Stimulated activated CD4-positive, alpha-beta T cell treated with anti-CD3 and anti-CD28 coated beads, Interleukin-12 subunit alpha, Interleukin-12 subunit beta, amount 100 ng/mL, for 48 hours (primary cell): Measurements from ENCODE around the gene LINGO1.

Source experiments
- DNase-seq, 3 donors: peaks; one replicate each; pipeline ENCODE4 v3.0.0-alpha.2; 2020; ENCODE audit warnings: low read depth in 2 of 3, low spot score in 1 of 3

The LINGO1 gene

GRCh38 chr15:77572186-77572585 is 60.5 kb downstream of the LINGO1 start:
- no peak for DNase-seq

GRCh38 chr15:77571741-77572140 is 61.0 kb downstream of the LINGO1 start:
- no peak for DNase-seq

GRCh38 chr15:77571181-77571580 is 61.5 kb downstream of the LINGO1 start:
- no peak for DNase-seq

- DNase-seq: no peak
Measured at GRCh38 chr15:77569729-77570125, 63.0 kb downstream of the LINGO1 start.

GRCh38 chr15:77568973-77569728 is 63.6 kb downstream of the LINGO1 start:
- DNase-seq: no peak

GRCh38 chr15:77568014-77568972 is 64.4 kb downstream of the LINGO1 start:
- DNase-seq: no peak

GRCh38 chr15:77567202-77567601 is 65.5 kb downstream of the LINGO1 start:
- DNase-seq: no peak

- DNase-seq: no peak
Measured at GRCh38 chr15:77566092-77566491, 66.6 kb downstream of the LINGO1 start.

GRCh38 chr15:77565378-77565915 is 67.3 kb downstream of the LINGO1 start:
- no peak for DNase-seq

- DNase-seq: no peak
Measured at GRCh38 chr15:77564938-77565337, 67.8 kb downstream of the LINGO1 start.

- no peak for DNase-seq
Measured at GRCh38 chr15:77564341-77564740, 68.4 kb downstream of the LINGO1 start.

- no peak for DNase-seq
Measured at GRCh38 chr15:77563623-77564156, 69.0 kb downstream of the LINGO1 start.
